Fibroblast of the aortic adventitia (primary cell): ENCODE data around the gene CAMTA1. TPM values are rescaled to one million over a fixed set of nuclear protein-coding genes. Genes with fewer than 3 reads are reported as not detected.

Source experiments
- DNase-seq: peaks from one replicate; pipeline ENCODE4 v3.0.0-alpha.2; 2010; ENCODE audit warnings: low read depth
- H3K4me3 ChIP-seq: 2 replicates; pipeline ENCODE4 v1.5.1; 2011; ENCODE audit warnings: low read depth, mild to moderate bottlenecking, control low read depth, low read length, moderate library complexity
- total RNA-seq: library from RNA; depleted of rRNA; stranded (reverse); fragments of >200 nt; gene quantifications from 2 replicates; pipeline ENCODE4 v1.2.3, GENCODE V29; 2012; ENCODE audit warnings: low replicate concordance
- TF ChIP-seq, protein P1 (sequence below): IDR thresholded peaks from 2 replicates; pipeline ENCODE4 v1.5.1; 2011; ENCODE audit warnings: mild to moderate bottlenecking, low read length, control low read depth, inconsistent platforms; ENCODE audit not compliant: insufficient read depth

CAMTA1 gene
- total RNA-seq, 1 donor = 91.9 TPM

DNA sequence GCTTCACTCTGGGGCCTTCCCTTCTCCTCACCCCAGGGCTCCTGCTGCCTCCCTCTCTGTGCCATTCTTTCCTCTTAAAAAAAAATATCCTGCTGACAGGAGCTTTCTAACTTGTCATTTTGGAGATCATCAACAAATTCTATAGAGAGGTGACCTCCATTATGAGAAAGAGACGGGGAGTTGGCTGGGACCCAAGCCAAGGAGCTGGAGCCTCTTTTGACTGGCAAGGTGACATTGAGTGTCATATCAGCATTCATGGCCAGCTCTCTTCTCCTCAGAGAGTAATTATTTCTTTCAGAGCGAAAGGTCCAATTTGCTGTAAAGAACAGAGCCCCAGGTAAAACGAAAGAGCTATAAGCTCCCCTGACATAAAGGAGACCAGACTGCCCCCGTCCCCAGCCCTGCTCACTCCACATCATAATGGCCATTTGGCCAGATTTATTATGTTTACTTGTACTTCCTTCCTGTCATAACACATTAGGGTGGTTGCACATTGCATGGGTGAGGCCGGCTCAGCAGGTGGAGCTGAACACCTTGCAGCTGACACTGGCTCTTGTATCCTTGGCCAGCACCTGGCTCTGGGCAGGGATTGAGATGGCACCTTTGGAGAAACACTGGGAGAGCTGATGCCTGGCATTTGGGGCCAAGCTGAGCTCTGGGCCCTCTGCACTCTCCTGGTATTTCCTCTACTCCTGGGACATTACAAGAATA is 581.9 kb downstream of the CAMTA1 start:
- no peak for DNase-seq
- H3K4me3 ChIP-seq = no peak overlapping the region
- TF ChIP-seq, protein P1, sequence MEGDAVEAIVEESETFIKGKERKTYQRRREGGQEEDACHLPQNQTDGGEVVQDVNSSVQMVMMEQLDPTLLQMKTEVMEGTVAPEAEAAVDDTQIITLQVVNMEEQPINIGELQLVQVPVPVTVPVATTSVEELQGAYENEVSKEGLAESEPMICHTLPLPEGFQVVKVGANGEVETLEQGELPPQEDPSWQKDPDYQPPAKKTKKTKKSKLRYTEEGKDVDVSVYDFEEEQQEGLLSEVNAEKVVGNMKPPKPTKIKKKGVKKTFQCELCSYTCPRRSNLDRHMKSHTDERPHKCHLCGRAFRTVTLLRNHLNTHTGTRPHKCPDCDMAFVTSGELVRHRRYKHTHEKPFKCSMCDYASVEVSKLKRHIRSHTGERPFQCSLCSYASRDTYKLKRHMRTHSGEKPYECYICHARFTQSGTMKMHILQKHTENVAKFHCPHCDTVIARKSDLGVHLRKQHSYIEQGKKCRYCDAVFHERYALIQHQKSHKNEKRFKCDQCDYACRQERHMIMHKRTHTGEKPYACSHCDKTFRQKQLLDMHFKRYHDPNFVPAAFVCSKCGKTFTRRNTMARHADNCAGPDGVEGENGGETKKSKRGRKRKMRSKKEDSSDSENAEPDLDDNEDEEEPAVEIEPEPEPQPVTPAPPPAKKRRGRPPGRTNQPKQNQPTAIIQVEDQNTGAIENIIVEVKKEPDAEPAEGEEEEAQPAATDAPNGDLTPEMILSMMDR = no peak

DNA sequence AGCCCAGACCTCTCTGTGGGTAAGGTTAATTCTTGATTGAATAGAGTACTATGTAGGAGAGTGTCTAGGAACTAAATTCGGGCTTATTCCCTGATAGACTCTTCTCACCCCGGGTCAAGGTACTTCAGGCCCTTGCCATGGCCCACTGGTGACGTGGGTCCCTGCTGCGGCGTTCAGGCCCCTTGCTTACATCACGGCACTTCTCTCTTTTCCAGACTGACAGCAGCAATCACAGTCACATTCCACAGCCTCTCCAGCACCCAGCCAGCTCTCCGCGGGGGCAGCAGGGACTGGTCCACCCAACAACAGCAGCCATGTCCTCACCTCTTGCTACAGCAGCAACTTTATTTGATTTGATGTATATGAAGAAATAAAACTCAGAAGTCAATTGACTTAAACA is 584.6 kb downstream of the CAMTA1 start:
- no peak for DNase-seq
- TF ChIP-seq, protein P1 = no peak
- H3K4me3 ChIP-seq = no peak overlapping the region

DNA sequence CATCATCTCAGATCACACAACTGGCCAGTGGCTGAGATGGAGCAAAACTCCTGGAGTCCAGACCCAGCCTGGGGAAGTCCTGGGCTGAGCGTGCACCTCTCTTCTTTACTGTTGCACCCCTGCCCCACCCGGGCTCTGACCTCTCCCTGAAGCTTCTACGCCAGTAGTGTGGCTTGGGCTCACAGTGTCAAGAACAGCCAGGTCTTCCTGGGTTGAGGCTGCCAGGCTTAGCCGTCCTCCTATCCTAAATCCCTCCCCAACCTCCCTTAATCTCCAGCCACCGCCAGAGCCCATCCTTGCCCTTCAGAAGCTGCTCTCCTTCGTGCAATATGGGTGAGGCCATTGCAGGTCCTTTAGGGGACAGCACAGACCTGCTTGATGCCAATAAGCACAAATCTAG is 586.7 kb downstream of the CAMTA1 start:
- TF ChIP-seq, protein P1 = no peak
- H3K4me3 ChIP-seq = no peak overlapping the region
- DNase-seq = no peak

DNA sequence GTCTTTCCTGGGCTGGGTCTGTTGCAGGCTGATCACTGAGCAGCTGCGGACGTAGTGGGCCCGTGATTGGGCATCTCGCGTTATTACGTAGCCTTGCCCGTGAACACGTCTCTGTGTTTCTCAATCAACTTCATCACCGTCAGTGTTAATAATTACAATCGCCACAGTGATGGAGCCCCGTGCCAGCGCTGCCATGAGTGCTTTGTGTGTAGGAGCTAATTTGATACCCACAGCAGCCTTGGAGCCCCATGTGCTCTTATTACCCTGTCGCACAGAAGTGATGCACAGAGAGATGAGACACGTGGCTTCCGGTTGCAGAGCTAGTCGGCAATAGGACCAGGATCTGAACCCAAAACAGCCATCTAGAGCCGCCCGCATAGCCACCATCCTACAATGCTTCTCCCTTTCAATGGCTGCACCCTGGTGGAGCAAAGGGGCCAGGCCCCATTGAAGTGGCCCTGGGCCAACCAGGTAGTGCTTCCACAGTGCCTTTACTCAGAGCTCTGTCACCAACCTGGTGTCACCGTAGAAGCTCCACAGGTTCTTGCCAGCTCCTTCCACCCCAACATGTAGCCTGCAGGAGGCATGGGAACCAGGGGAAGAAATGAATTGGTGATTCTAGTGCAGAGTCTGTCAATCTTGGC is 587.3 kb downstream of the CAMTA1 start:
- TF ChIP-seq, protein P1 = no peak

DNA sequence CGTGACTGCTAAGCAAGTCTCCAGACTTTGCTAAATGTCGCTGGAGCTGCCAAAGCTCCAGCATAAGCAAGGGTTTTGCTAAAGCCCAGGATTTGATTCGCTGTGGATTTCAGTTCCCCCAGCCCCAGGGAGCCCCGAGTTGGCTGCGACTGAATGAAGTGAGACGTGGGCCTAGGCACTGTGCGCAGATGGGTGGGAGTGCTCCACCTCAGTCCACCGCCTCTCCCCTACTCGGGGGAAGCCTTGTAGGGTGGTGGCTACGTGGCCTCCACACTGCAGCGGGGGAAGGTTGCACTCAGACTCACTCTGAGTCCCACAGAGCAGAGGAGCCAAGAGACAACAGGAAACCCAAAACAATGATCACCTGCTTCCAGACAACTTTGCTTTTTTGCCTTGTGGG is 588.0 kb downstream of the CAMTA1 start:
- H3K4me3 ChIP-seq = no peak overlapping the region
- TF ChIP-seq, protein P1 = no peak
- DNase-seq = no peak

More for the DNA sequence above, 587.3 kb downstream of the CAMTA1 start:
- DNase-seq = no peak
- no peak overlapping the region for H3K4me3 ChIP-seq

DNA sequence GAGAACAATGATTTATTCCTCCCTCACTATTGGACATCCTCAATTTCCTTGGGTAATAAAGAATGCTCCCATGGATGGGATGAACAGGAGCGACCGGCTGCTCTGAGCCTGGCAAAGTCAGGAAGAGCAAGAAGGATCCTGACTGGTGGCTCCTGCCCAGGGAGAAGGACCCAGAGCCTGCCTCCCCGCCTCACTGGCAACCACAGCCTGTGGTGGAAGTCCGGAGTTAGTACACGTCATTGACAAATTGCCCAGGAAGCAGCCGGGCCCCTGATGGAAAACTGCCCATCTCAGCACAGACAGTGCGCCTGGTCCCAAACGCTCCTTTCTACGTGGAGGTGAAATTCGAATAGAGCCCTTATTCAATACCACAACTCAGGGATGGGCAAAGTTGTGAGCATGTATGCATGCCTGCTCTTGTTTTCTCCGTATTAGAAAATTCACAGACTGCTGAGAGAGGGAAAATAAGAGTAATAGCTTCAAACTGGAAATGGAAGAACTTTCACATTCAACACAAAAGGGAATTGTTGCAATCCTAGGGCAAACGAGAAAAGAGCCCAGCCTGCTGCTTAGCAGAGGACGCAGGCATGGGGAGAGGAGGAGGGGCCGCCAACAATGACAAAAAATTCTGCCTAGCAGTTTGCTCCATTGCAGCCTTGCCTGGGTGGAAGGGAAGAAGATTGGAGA is 588.8 kb downstream of the CAMTA1 start:
- DNase-seq = peak; percentile 11
- TF ChIP-seq, protein P1 = no peak

More for the DNA sequence above, 588.8 kb downstream of the CAMTA1 start:
- H3K4me3 ChIP-seq = no peak overlapping the region
